IMR-90 (cell line): Measurements from ENCODE around the gene DEPDC5. TPM values are rescaled to one million over a fixed set of nuclear protein-coding genes. Genes with fewer than 3 reads are reported as not detected.

Experiments used
- FOS ChIP-seq: fragments of 150-350 bp; IDR thresholded peaks from 2 replicates; pipeline ENCODE4 v1.6.1; 2016; ENCODE audit warnings: low read depth, low read length
- MAFK ChIP-seq: IDR thresholded peaks from 2 replicates; pipeline ENCODE4 v1.6.1; 2012; ENCODE audit warnings: low read depth, low read length, improper control_type of control experiment
- RCOR1 ChIP-seq: IDR thresholded peaks from 2 replicates; pipeline ENCODE4 v1.6.1; 2012; ENCODE audit warnings: mild to moderate bottlenecking, low read length, improper control_type of control experiment; ENCODE audit not compliant: insufficient replicate concordance
- USF2 ChIP-seq: fragments of 150-350 bp; IDR thresholded peaks from 2 replicates; pipeline ENCODE4 v1.6.1; 2017; ENCODE audit warnings: mild to moderate bottlenecking, antibody characterized with exemption, low read length, low read depth
- polyA plus RNA-seq, 3 experiments: library from polyadenylated mRNA; depleted of rRNA; stranded (reverse); fragments of >200 nt; gene quantifications; 2 replicates each; pipeline ENCODE4 v1.2.3, GENCODE V29; 2012; ENCODE audit warnings: low replicate concordance in 1 of 3
- total RNA-seq: library from RNA; depleted of rRNA; stranded (reverse); fragments of >200 nt; gene quantifications from 2 replicates; pipeline ENCODE4 v1.2.3, GENCODE V29; 2012
- TF ChIP-seq, protein P1 (sequence below): conservative IDR thresholded peaks from 2 replicates; pipeline ENCODE4 v1.5.1; 2012; ENCODE audit warnings: mild to moderate bottlenecking, low read depth, low read length, improper control_type of control experiment

The DEPDC5 gene
- total and polyA plus RNA-seq, 2 of the 4 experiments (the other 2 are of a cell fraction) = 6.6 to 12.9 TPM

DNA sequence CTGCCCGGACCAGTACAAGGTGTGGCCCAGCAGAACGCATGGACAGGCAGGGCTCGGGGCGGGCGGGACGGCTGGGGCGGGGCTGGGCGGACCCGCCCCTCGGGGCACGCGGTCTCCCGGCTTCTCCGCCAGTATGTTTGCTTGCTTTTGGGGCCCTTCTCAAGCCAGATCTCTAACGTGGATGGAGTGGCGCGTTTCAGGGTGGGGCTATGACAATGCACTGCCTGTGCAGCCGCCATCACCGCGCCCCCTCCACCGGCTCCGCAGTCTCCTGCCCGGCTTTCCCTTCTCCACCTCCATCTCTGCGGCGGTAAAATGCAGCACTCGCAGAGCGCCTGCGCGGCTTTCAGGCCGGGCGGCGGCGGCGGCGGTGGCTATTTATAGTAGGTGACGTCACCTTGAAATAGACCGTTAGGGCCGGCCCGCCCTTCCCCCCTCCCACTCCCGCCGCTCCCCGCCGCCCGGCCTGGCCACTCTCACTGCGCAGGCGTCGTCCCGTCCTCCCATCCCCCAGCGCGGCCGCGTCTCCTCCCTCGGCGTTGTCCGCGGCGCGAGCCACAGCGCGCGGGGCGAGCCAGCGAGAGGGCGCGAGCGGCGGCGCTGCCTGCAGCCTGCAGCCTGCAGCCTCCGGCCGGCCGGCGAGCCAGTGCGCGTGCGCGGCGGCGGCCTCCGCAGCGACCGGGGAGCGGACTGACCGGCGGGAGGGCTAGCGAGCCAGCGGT, 190.3 kb downstream of the DEPDC5 start, which contains the start of gene YWHAH (continued):
- TF ChIP-seq USF2 = no peak
- no peak for TF ChIP-seq FOS
- TF ChIP-seq, protein P1, sequence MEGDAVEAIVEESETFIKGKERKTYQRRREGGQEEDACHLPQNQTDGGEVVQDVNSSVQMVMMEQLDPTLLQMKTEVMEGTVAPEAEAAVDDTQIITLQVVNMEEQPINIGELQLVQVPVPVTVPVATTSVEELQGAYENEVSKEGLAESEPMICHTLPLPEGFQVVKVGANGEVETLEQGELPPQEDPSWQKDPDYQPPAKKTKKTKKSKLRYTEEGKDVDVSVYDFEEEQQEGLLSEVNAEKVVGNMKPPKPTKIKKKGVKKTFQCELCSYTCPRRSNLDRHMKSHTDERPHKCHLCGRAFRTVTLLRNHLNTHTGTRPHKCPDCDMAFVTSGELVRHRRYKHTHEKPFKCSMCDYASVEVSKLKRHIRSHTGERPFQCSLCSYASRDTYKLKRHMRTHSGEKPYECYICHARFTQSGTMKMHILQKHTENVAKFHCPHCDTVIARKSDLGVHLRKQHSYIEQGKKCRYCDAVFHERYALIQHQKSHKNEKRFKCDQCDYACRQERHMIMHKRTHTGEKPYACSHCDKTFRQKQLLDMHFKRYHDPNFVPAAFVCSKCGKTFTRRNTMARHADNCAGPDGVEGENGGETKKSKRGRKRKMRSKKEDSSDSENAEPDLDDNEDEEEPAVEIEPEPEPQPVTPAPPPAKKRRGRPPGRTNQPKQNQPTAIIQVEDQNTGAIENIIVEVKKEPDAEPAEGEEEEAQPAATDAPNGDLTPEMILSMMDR = 0 out of 2 replicates have a peak, but pooled peaks have one; percentile 2
- TF ChIP-seq MAFK = no peak
- TF ChIP-seq RCOR1 = no peak
